Adrenal gland (tissue), 12 donors: ENCODE measurements around the gene CWC27. TPM values are rescaled to one million over a fixed set of nuclear protein-coding genes. Genes with fewer than 3 reads are reported as not detected.

ENCODE experiments used
- DNase-seq, 7 donors: peaks; one replicate each; pipeline ENCODE4 v3.0.0-alpha.2; 2019 to 2020
- H3K27ac ChIP-seq, 5 donors: fragments of 200-600 bp; sonication (generic) in 4 of 5; 1 replicate in 3 of 5; 2 replicates in 2 of 5; pipeline versions ENCODE4 v1.5.1 to v1.8.0; 2016 to 2020; ENCODE audit warnings: mild to moderate bottlenecking in 1 of 5
- H3K27me3 ChIP-seq: fragments of 200-600 bp; 2 replicates; pipeline ENCODE4 v1.8.0; 2021
- H3K36me3 ChIP-seq, 2 donors: fragments of 200-600 bp; replicated peaks in 1 of 2; 1 replicate in 1 of 2; 2 replicates in 1 of 2; pipeline versions ENCODE4 v1.5.1 to v1.8.0; 2018 to 2022
- H3K4me1 ChIP-seq, 2 donors: fragments of 200-600 bp; replicated peaks in 1 of 2; 1 replicate in 1 of 2; 2 replicates in 1 of 2; pipeline versions ENCODE4 v1.5.1 to v1.8.0; 2018 to 2021
- H3K4me3 ChIP-seq, 4 donors: fragments of 200-600 bp; sonication (generic) in 3 of 4; one replicate each; pipeline ENCODE4 v1.5.1; 2016 to 2018
- H3K9me3 ChIP-seq, 3 donors: fragments of 200-600 bp; sonication (generic) in 1 of 3; replicated peaks in 1 of 3; 1 replicate in 2 of 3; 2 replicates in 1 of 3; pipeline versions ENCODE4 v1.5.1 to v1.8.0; 2016 to 2021
- POLR2A ChIP-seq, 2 donors: fragments of 450-650 bp; IDR thresholded peaks; one replicate each; pipeline ENCODE4 v1.6.1; 2017; ENCODE audit warnings: antibody characterized with exemption in 2 of 2, mild to moderate bottlenecking in 2 of 2, moderate library complexity in 1 of 2
- WGBS, 4 donors: extraction: QIAGEN DNeasy Blood & Tissue Kit in 2 of 4; methylation state at CpG; one replicate each; pipeline versions ENCODE4 v1.1.5 to v1.1.7; 2013 to 2017; 5-methylcytosine and 5-hydroxymethylcytosine counted together
- intact Hi-C, 2 donors: fragments of 100-400 bp; cut with DNase I; formaldehyde crosslinking; loops; one replicate each; pipeline versions ENCODE4 v1.14.1 to v1.15.0; 2022 to 2023
- polyA plus RNA-seq, 3 donors: library from polyadenylated mRNA; stranded (reverse); fragments of 200-250 nt in 2 of 3; fragments of 350-450 nt in 1 of 3; fragmentation: Illumina TruSeq in 1 of 3; extraction: RNeasy Lipid Tissue Mini Kit (QIAGEN cat#74804) in 1 of 3; gene quantifications; one replicate each; pipeline ENCODE4 v1.2.3, GENCODE V29; 2013 to 2014
- total RNA-seq, 9 donors: library from RNA; depleted of rRNA in 4 of 9; stranded (reverse); fragments of >200 nt in 4 of 9; fragments of 120-200 nt in 1 of 9; fragmentation: NEBNext Ultra II Directional in 1 of 9; extraction: Animal tissue kit (Norgen Biotek cat#: 25700) in 1 of 9; gene quantifications; one replicate each; pipeline versions ENCODE4 v1.1.0 to v1.2.4, GENCODE V29; 2013 to 2023
- TF ChIP-seq, protein P1 (sequence below), 6 experiments: fragments of 450-650 bp in 4 of 6; fragments of 200-600 bp in 2 of 6; sonication (generic) in 1 of 6; IDR thresholded peaks; 1 replicate in 5 of 6; 2 replicates in 1 of 6; pipeline versions ENCODE4 v1.5.1 to v1.8.0; 2016 to 2021; ENCODE audit warnings: antibody characterized with exemption in 6 of 6, mild to moderate bottlenecking in 2 of 6, moderate library complexity in 1 of 6
- donor health status: healthy with polysubstance abuse.
- donor health status: Bipolar disorder and iron deficiency.
- donor health status: DM: yes; HTN: yes; CAD: no.
- donor health status: DM: no; HTN: no; CAD: no.
- donor health status: DM: no; HTN: no; CAD: no.
- donor health status: DM: yes; HTN: yes; CAD: no.

Gene CWC27
- total and polyA plus RNA-seq, 12 donors = 7.3 to 31.0 (median 15.6) TPM

GRCh38 chr5:64884541-64884940, 115.8 kb downstream of the CWC27 start:
- Histone ChIP-seq H3K36me3 (no peaks in the 10 kb centered on the region), H3K27me3 (no peaks in the 10 kb centered on the region), H3K4me1 (no peaks in the 10 kb centered on the region), H3K4me3 (no peak overlapping the region), H3K27ac (no peak overlapping the region), H3K9me3 (no peaks in the 10 kb centered on the region)
- WGBS, 4 donors = 84 to 94% (median 88%) methylated on average over 1 of the region's 1 CpG
- TF ChIP-seq, protein P1, sequence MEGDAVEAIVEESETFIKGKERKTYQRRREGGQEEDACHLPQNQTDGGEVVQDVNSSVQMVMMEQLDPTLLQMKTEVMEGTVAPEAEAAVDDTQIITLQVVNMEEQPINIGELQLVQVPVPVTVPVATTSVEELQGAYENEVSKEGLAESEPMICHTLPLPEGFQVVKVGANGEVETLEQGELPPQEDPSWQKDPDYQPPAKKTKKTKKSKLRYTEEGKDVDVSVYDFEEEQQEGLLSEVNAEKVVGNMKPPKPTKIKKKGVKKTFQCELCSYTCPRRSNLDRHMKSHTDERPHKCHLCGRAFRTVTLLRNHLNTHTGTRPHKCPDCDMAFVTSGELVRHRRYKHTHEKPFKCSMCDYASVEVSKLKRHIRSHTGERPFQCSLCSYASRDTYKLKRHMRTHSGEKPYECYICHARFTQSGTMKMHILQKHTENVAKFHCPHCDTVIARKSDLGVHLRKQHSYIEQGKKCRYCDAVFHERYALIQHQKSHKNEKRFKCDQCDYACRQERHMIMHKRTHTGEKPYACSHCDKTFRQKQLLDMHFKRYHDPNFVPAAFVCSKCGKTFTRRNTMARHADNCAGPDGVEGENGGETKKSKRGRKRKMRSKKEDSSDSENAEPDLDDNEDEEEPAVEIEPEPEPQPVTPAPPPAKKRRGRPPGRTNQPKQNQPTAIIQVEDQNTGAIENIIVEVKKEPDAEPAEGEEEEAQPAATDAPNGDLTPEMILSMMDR (IDR thresholded peaks at IDR 0.05) = no peak
- no peak for TF ChIP-seq POLR2A (IDR thresholded peaks at IDR 0.05)
- intact Hi-C loops = no loop called here
- no peak for DNase-seq

- no peaks in the 10 kb centered on the region for H3K27me3 ChIP-seq
- no peaks in the 10 kb centered on the region for H3K36me3 ChIP-seq
- no peak for DNase-seq
- H3K4me1 ChIP-seq = no peaks in the 10 kb centered on the region
- 92 to 97% (median 95%) methylated on average over 2 of the region's 2 CpGs for WGBS, 4 donors
- intact Hi-C loops = no loop called here
- no peak overlapping the region for H3K4me3 ChIP-seq
- no peak for TF ChIP-seq POLR2A (IDR thresholded peaks at IDR 0.05)
- TF ChIP-seq, protein P1 (IDR thresholded peaks at IDR 0.05) = no peak
- H3K9me3 ChIP-seq = no peaks in the 10 kb centered on the region
- no peak overlapping the region for H3K27ac ChIP-seq
Measured at GRCh38 chr5:64887910-64888309, 119.2 kb downstream of the CWC27 start.

DNA sequence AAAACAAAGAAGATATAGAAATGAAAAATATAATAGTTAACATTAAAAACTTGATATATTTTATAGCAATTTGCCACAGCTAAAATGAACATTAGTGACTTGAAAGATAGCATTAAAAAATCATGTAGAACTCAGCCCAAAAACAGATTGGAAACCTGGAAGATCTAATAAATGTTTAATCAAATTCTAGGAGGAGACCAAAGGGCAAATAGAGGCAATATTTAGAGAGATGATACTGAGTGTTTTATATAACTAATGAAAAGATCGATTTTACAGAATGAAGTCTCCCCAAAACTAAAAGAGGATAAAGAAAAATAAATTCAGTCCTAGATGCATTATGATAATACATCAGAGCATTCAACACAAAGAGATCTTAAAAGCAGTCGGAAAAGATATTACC, 127.0 kb downstream of the CWC27 start:
- intact Hi-C loops = no loop called here
- Histone ChIP-seq H3K9me3 (peaks cover 0 to 6% (median 0%) of the 10 kb centered on the region in 3 donors), H3K4me3 (no peak overlapping the region), H3K27me3 (no peaks in the 10 kb centered on the region), H3K27ac (no peak overlapping the region), H3K4me1 (no peaks in the 10 kb centered on the region), H3K36me3 (peaks cover 0 to 3% of the 10 kb centered on the region in 2 donors)
- 93 to 99% (median 98%) methylated on average over 2 of the region's 2 CpGs for WGBS, 4 donors
- no peak for DNase-seq
- TF ChIP-seq, protein P1 (IDR thresholded peaks at IDR 0.05) = no peak
- no peak for TF ChIP-seq POLR2A (IDR thresholded peaks at IDR 0.05)

- peaks cover 0 to 3% of the 10 kb centered on the region in 2 donors for H3K36me3 ChIP-seq
- 87 to 94% (median 92%) methylated on average over 1 of the region's 1 CpG for WGBS, 4 donors
- intact Hi-C loops = no loop called here
- no peak overlapping the region for H3K4me3 ChIP-seq
- no peak overlapping the region for H3K27ac ChIP-seq
- no peaks in the 10 kb centered on the region for H3K27me3 ChIP-seq
- no peaks in the 10 kb centered on the region for H3K4me1 ChIP-seq
- H3K9me3 ChIP-seq = peaks cover 0 to 6% (median 0%) of the 10 kb centered on the region in 3 donors
- DNase-seq = no peak
- TF ChIP-seq POLR2A (IDR thresholded peaks at IDR 0.05) = no peak
- TF ChIP-seq, protein P1 (IDR thresholded peaks at IDR 0.05) = no peak
Measured at GRCh38 chr5:64899838-64900237, 131.1 kb downstream of the CWC27 start.
